HG02623 (cell line): ENCODE data around the gene FAM167B.

ENCODE experiments used
- ATAC-seq: cut with Tn5 transposase; IDR thresholded peaks from one replicate; pipeline ENCODE4 v1.9.1; 2021; ENCODE audit warnings: moderate library complexity; ENCODE audit not compliant: unreplicated experiment

FAM167B gene

GRCh38 chr1:32221980-32222755, 24.9 kb upstream of the FAM167B start, which contains the start of the genes EIF3I and TMEM234:
EIF3I (plus strand) TSS chr1:32222407; CDS start chr1:32222442, 35 bp downstream.
TMEM234 (minus strand) TSS chr1:32222353; CDS start chr1:32222322, 31 bp downstream.
- peak; percentile 95 for ATAC-seq

GRCh38 chr1:32223683-32224082, 23.3 kb upstream of the FAM167B start:
- no peak for ATAC-seq

DNA sequence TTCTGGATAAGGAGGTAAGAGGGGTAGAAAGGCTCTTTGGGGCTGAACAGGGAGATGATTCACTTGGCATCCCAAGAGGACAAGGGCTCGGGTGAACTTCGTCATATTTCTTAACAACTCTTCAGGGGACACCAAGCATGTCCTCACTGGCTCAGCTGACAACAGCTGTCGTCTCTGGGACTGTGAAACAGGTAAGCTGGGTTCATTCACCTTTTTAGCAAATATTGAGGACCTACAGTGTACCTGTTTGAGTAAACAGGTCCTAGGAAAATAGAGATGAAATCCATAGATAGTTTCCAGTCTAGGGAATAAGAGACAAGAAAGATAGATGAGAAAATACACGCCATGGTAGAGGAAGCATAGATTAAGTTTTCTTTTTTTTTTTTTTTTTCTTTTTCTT, 22.7 kb upstream of the FAM167B start:
- no peak for ATAC-seq

GRCh38 chr1:32228771-32229170, 18.3 kb upstream of the FAM167B start:
- ATAC-seq = no peak

GRCh38 chr1:32231843-32232432, 15.1 kb upstream of the FAM167B start:
- ATAC-seq = no peak

GRCh38 chr1:32232558-32233304, 14.3 kb upstream of the FAM167B start:
- ATAC-seq = no peak

GRCh38 chr1:32234792-32235191, 12.2 kb upstream of the FAM167B start:
- ATAC-seq = no peak

DNA sequence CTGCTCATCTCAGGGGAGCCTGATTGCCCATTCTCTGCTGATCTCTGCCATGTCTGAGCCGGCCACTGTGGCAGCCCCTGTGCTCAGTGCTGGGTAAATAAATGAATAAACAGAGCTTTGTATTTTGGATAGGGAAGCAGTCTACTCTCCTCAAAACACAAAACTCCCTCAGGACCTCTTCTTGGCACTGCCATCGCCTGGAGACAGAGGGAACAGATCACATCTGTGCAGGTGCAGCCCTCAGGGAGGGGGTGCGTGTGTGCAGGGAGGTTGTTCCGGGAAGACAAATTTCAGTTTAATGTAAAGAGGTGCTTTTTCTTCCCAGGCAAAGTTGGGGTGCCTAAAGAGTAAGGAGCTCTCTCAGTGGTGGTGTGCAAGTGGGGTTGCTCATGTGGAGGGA, 7.7 kb upstream of the FAM167B start:
- no peak for ATAC-seq

GRCh38 chr1:32239790-32240139, 7.3 kb upstream of the FAM167B start:
- ATAC-seq = no peak

GRCh38 chr1:32240140-32240951, 6.7 kb upstream of the FAM167B start:
- ATAC-seq = no peak

DNA sequence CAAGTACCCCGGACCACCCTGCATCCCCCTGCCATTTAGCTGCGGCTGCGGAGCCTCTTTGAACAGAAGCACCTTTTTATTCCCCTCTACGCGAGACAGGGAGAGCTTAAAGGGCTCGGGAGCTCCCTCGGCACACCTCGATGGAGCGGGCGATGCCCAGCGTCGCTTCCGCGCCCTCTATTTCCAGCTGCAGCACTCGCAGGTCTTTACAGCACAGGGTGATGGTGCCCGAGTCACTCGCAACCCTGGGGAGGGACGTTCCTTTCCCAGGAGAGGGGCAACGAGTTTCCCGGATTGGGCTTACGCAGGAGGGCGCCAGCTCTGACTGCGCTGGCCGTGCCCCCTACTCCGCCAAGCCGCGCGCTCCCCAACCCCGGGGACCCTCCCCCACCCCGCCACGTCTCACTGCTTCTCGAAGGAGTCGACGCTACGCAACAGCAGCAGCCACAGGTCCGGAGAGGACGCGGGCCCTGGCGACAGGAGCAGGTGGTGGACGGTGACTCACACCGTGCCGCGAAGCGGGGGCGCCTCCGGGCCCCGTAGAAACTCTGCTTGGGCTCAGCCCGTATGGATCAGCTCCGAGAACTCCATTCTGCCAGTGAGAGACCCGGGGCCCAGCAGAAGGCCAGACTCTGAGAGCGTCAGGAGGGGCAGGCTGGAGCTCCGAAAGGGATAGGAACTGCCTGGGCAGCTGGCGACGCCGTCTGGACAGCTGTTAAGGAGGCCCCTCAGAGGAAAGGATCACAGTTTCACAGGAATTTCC, 5.8 kb upstream of the FAM167B start:
- no peak for ATAC-seq

- ATAC-seq = no peak
Observed at GRCh38 chr1:32242341-32242851, 4.6 kb upstream of the FAM167B start.

GRCh38 chr1:32247452-32247851, 430 bp downstream of the FAM167B start:
- no peak for ATAC-seq

- no peak for ATAC-seq
Observed at GRCh38 chr1:32247983-32248889, 1.2 kb downstream of the FAM167B start.

DNA sequence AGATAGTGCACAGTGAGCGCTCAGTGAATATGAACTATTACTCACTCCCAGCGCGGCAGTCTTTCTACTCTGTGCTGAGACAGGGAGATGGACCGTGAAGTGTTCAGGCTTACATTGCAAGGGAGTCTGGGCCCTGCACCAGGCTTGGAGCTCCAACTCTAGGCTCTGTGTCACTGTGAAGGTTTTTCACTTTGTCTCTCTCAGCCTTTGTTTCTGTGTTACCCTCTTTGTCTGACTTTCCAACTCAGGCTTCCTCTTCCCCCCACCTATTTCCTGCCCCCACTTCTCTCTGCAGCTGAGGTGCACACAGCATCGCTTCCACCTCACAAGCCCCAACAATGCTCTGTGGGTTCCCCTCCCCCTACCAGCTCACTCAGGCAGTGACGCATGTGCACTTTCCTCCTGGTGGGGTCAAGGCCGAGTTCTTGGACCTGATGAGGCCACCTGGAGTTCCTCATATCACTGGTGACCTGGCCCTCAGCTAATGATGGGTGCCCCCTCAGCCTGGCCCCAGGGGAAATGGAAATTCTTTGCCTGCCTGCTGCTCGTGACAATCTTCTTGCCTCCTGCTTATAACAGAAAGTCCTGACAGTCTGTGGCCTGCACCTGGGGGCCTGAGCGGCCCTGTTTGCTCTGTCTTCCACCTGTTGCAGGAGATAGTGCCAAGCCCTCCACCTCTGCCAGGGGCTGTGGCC, 3.0 kb downstream of the FAM167B start:
- ATAC-seq = peak; percentile 53

GRCh38 chr1:32250893-32251716, 4.1 kb downstream of the FAM167B start, which contains the start of gene LCK:
LCK (plus strand) TSS chr1:32251265; CDS start chr1:32274330, 23,065 bp downstream.
- no peak for ATAC-seq
